ENCODE measurements around the gene PRR15.

DNA sequence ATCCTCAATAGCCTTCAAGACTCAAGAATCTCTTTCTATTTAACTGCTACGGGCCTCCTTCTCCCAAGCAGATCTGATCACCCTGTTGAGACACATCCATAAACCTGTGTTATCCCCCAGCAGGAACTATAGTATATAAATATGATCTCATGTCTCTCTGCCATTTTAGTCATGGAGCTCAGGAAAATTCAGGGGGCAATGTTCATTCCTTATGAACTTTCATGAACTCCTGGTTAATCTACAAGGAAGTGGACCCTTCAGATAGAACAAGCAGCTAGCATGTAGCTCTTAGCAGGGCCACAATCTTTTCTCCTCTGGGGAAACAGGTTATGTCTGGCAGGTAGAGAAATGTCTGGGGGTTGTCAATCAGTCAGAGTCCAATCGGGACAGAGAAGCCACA lies 8.9 kb downstream of the PRR15 start:
- TF ChIP-seq CTCF (IDR thresholded peaks at IDR 0.05) (no peak), POLR2A (IDR thresholded peaks at IDR 0.05) (no peak)
